A549 (cell line): ENCODE results near the gene MX2. TPM values are rescaled to one million over a fixed set of nuclear protein-coding genes. Genes with fewer than 3 reads are reported as not detected.

Source experiments
- ATAC-seq, 2 experiments: fragments of 200-7000 bp in 1 of 2; fragments of >200 bp in 1 of 2; cut with Nextera tagmentation in 1 of 2; cut with Tn5 transposase in 1 of 2; 3 replicates each; pipeline versions ENCODE4 v1.8.0 to v1.9.1; 2018 to 2020; ENCODE audit warnings: mild to moderate bottlenecking in 1 of 2, moderate library complexity in 1 of 2
- CTCF ChIA-PET: fragments of 300-600 bp; sonication (Branson Sonifier 250); formaldehyde crosslinking; extraction: SDS; loops from one replicate; lab custom pipeline; 2021; ENCODE audit warnings: antibody characterized with exemption, inconsistent platforms; lab: Yijun Ruan, JAX
- POLR2A ChIA-PET: fragments of 350-600 bp; formaldehyde crosslinking; extraction: SDS; loops from one replicate; lab custom pipeline; 2021; ENCODE audit warnings: antibody characterized with exemption, inconsistent platforms; lab: Yijun Ruan, JAX
- DNase-seq, 2 experiments: peaks; one replicate each; pipeline versions ENCODE4 v3.0.0 to v3.0.0-alpha.2; 2011 to 2016; ENCODE audit warnings: low read depth in 1 of 2, low spot score in 1 of 2
- FAIRE-seq: peaks from 2 replicates; lab custom pipeline; 2011; peaks lifted over from hg19 to GRCh38; lab: Jason Lieb, UNC
- H3K27ac ChIP-seq, 2 experiments: fragments of >200 bp; sonication (Bioruptor Twin); formaldehyde crosslinking; 3 replicates each; pipeline ENCODE4 v1.5.1; 2016 to 2017
- H3K4me1 ChIP-seq: fragments of >200 bp; sonication (Bioruptor Twin); formaldehyde crosslinking; 3 replicates; pipeline ENCODE4 v1.6.1; 2016
- H3K4me2 ChIP-seq: fragments of >200 bp; sonication (Bioruptor Twin); formaldehyde crosslinking; 3 replicates; pipeline ENCODE4 v1.6.1; 2016
- H3K4me3 ChIP-seq: fragments of >200 bp; sonication (Bioruptor Twin); formaldehyde crosslinking; 3 replicates; pipeline ENCODE4 v1.5.1; 2016
- H3K9me3 ChIP-seq: fragments of >200 bp; sonication (Bioruptor Twin); formaldehyde crosslinking; 3 replicates; pipeline ENCODE4 v1.6.1; 2016
- CBX8 ChIP-seq: fragments of 200-600 bp; sonication (generic); IDR thresholded peaks from 2 replicates; pipeline ENCODE4 v1.6.1; 2016
- EP300 ChIP-seq, 2 experiments: fragments of >200 bp; sonication (Bioruptor Twin); formaldehyde crosslinking; IDR thresholded peaks; 2 replicates in 1 of 2; 3 replicates in 1 of 2; pipeline ENCODE4 v1.6.1; 2016 to 2017
- ESRRA ChIP-seq: fragments of 150-350 bp; IDR thresholded peaks from 2 replicates; pipeline ENCODE4 v1.6.1; 2014; ENCODE audit warnings: mild to moderate bottlenecking, low read length, borderline replicate concordance
- JUN ChIP-seq, 2 experiments: fragments of >200 bp; sonication (Bioruptor Twin); formaldehyde crosslinking; IDR thresholded peaks; 2 replicates in 1 of 2; 3 replicates in 1 of 2; pipeline ENCODE4 v1.6.1; 2016 to 2017
- JUNB ChIP-seq: fragments of >200 bp; sonication (Bioruptor Twin); formaldehyde crosslinking; IDR thresholded peaks from 2 replicates; pipeline ENCODE4 v1.6.1; 2016
- KDM5A ChIP-seq: fragments of 200-600 bp; sonication (generic); IDR thresholded peaks from 2 replicates; pipeline ENCODE4 v1.6.1; 2016; ENCODE audit warnings: antibody characterized with exemption, mild to moderate bottlenecking
- TFCP2L1 ChIP-seq: fragments of 250-450 bp; sonication (Bioruptor Pico); IDR thresholded peaks from 2 replicates; pipeline ENCODE4 v1.5.0; 2021; ENCODE audit warnings: mild to moderate bottlenecking
- WGBS: methylation state at CpG from one replicate; pipeline ENCODE4 v1.1.6; 2017; ENCODE audit errors: missing lambda C conversion rate; 5-methylcytosine and 5-hydroxymethylcytosine counted together
- polyA plus RNA-seq, 4 experiments: library from polyadenylated mRNA; depleted of rRNA in 3 of 4; stranded (reverse); fragments of >200 nt; fragmentation: RNase III in 1 of 4; extraction: RNeasy Plus Mini Kit Qiagen cat#74134 plus additional on column Dnase treatment in 1 of 4; gene quantifications; 2 replicates in 3 of 4; 3 replicates in 1 of 4; pipeline ENCODE4 v1.2.3, GENCODE V29; 2011 to 2017
- TF ChIP-seq, protein P1 (sequence below): fragments of 250-450 bp; sonication (Bioruptor Pico); IDR thresholded peaks from 2 replicates; pipeline ENCODE4 v1.5.0; 2020; ENCODE audit warnings: low read depth, mild to moderate bottlenecking, moderate library complexity
- TF ChIP-seq, protein P2 (sequence below): fragments of 150-350 bp; IDR thresholded peaks from 2 replicates; pipeline ENCODE4 v1.6.1; 2014; ENCODE audit warnings: low read depth, mild to moderate bottlenecking, low read length
- TF ChIP-seq, protein P3 (sequence below): fragments of 450-650 bp; IDR thresholded peaks from 2 replicates; pipeline ENCODE4 v1.6.1; 2014; ENCODE audit warnings: antibody characterized with exemption
- TF ChIP-seq, protein P4 (sequence below): fragments of >200 bp; sonication (Bioruptor Twin); formaldehyde crosslinking; IDR thresholded peaks from 2 replicates; pipeline ENCODE4 v1.6.1; 2016
- TF ChIP-seq, protein P5 (sequence below): fragments of 250-450 bp; sonication (Bioruptor Pico); IDR thresholded peaks from 2 replicates; pipeline ENCODE4 v1.5.0; 2021; ENCODE audit warnings: mild to moderate bottlenecking, moderate library complexity, borderline replicate concordance
- TF ChIP-seq, protein P6 (sequence below): fragments of 200-600 bp; sonication (generic); IDR thresholded peaks from 2 replicates; pipeline ENCODE4 v1.6.1; 2016; ENCODE audit warnings: antibody characterized with exemption, mild to moderate bottlenecking, moderate library complexity
- TF ChIP-seq, protein P7 (sequence below): IDR thresholded peaks from 2 replicates; pipeline ENCODE4 v1.6.1; 2012

Gene MX2
- polyA plus RNA-seq, 2 of the 4 experiments (the other 2 are of a cell fraction) = not detected

DNA sequence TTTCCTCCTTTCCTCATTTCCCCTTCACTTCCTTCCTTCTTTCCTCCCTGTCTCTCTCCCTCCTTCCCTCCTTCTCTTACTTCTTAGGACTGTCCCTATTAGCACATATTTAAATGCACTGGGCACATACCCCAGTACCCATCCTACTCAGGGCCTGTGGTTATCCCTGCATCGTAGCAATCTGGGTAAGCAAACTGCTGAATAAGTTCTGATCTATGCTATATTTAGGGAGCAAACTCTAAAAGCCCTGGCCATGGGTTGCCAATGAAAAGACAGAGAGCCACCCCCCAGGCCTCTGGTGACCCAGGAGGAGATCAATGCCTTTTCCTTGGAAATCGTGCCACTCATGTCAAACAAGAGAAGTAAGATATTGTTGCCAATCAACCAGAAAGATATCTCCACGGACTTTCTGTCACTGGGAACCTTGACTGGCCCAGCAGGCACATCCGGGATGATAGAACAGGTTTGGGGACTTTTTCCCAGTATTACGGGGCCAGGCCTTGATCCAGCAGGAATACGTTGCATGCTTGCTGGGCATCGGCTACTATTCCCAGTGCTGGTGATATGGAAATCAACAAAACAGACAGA lies 39.8 kb upstream of the MX2 start:
- ChIA-PET CTCF (interaction anchor here (1.9 kb wide), 1 partner anchor 39 kb away, joined by 8 read pairs; no protein-coding TSS in a partner anchor), POLR2A (no interaction called here)
- DNase-seq = no peak
- Histone ChIP-seq H3K9me3 (no peaks in the 10 kb centered on the region), H3K4me1 (no peaks in the 10 kb centered on the region), H3K27ac (no peak overlapping the region), H3K4me2 (no peak overlapping the region), H3K4me3 (no peak overlapping the region)
- WGBS = 61% methylated on average over 7 of the region's 7 CpGs
- TF ChIP-seq, protein P1, sequence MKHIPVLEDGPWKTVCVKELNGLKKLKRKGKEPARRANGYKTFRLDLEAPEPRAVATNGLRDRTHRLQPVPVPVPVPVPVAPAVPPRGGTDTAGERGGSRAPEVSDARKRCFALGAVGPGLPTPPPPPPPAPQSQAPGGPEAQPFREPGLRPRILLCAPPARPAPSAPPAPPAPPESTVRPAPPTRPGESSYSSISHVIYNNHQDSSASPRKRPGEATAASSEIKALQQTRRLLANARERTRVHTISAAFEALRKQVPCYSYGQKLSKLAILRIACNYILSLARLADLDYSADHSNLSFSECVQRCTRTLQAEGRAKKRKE = no peak
- TF ChIP-seq KDM5A = no peak
- TF ChIP-seq, protein P2, sequence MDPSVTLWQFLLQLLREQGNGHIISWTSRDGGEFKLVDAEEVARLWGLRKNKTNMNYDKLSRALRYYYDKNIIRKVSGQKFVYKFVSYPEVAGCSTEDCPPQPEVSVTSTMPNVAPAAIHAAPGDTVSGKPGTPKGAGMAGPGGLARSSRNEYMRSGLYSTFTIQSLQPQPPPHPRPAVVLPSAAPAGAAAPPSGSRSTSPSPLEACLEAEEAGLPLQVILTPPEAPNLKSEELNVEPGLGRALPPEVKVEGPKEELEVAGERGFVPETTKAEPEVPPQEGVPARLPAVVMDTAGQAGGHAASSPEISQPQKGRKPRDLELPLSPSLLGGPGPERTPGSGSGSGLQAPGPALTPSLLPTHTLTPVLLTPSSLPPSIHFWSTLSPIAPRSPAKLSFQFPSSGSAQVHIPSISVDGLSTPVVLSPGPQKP = no peak
- TF ChIP-seq, protein P3, sequence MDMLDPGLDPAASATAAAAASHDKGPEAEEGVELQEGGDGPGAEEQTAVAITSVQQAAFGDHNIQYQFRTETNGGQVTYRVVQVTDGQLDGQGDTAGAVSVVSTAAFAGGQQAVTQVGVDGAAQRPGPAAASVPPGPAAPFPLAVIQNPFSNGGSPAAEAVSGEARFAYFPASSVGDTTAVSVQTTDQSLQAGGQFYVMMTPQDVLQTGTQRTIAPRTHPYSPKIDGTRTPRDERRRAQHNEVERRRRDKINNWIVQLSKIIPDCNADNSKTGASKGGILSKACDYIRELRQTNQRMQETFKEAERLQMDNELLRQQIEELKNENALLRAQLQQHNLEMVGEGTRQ = no peak
- no peak for TF ChIP-seq ESRRA
- TF ChIP-seq, protein P4, sequence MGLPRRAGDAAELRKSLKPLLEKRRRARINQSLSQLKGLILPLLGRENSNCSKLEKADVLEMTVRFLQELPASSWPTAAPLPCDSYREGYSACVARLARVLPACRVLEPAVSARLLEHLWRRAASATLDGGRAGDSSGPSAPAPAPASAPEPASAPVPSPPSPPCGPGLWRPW = no peak
- TF ChIP-seq, protein P5, sequence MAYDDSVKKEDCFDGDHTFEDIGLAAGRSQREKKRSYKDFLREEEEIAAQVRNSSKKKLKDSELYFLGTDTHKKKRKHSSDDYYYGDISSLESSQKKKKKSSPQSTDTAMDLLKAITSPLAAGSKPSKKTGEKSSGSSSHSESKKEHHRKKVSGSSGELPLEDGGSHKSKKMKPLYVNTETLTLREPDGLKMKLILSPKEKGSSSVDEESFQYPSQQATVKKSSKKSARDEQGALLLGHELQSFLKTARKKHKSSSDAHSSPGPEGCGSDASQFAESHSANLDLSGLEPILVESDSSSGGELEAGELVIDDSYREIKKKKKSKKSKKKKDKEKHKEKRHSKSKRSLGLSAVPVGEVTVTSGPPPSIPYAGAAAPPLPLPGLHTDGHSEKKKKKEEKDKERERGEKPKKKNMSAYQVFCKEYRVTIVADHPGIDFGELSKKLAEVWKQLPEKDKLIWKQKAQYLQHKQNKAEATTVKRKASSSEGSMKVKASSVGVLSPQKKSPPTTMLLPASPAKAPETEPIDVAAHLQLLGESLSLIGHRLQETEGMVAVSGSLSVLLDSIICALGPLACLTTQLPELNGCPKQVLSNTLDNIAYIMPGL (CRISPR knock-in tag) = no peak
- TF ChIP-seq TFCP2L1 (CRISPR knock-in tag) = no peak
- no peak for TF ChIP-seq CBX8
- TF ChIP-seq, protein P6, sequence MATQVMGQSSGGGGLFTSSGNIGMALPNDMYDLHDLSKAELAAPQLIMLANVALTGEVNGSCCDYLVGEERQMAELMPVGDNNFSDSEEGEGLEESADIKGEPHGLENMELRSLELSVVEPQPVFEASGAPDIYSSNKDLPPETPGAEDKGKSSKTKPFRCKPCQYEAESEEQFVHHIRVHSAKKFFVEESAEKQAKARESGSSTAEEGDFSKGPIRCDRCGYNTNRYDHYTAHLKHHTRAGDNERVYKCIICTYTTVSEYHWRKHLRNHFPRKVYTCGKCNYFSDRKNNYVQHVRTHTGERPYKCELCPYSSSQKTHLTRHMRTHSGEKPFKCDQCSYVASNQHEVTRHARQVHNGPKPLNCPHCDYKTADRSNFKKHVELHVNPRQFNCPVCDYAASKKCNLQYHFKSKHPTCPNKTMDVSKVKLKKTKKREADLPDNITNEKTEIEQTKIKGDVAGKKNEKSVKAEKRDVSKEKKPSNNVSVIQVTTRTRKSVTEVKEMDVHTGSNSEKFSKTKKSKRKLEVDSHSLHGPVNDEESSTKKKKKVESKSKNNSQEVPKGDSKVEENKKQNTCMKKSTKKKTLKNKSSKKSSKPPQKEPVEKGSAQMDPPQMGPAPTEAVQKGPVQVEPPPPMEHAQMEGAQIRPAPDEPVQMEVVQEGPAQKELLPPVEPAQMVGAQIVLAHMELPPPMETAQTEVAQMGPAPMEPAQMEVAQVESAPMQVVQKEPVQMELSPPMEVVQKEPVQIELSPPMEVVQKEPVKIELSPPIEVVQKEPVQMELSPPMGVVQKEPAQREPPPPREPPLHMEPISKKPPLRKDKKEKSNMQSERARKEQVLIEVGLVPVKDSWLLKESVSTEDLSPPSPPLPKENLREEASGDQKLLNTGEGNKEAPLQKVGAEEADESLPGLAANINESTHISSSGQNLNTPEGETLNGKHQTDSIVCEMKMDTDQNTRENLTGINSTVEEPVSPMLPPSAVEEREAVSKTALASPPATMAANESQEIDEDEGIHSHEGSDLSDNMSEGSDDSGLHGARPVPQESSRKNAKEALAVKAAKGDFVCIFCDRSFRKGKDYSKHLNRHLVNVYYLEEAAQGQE = no peak
- no peak for TF ChIP-seq EP300 (IDR thresholded peaks at IDR 0.05)
- no peak for TF ChIP-seq JUN (IDR thresholded peaks at IDR 0.05)
- TF ChIP-seq, protein P7, sequence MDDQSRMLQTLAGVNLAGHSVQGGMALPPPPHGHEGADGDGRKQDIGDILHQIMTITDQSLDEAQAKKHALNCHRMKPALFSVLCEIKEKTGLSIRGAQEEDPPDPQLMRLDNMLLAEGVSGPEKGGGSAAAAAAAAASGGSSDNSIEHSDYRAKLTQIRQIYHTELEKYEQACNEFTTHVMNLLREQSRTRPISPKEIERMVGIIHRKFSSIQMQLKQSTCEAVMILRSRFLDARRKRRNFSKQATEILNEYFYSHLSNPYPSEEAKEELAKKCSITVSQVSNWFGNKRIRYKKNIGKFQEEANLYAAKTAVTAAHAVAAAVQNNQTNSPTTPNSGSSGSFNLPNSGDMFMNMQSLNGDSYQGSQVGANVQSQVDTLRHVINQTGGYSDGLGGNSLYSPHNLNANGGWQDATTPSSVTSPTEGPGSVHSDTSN = no peak
- no peak for TF ChIP-seq JUNB
- FAIRE-seq = no peak
- no peak for ATAC-seq
